Right lobe of liver (tissue), 4 donors: Measurements from ENCODE around the gene CA9.

Source experiments
- POLR2A ChIP-seq: fragments of 450-650 bp; IDR thresholded peaks from one replicate; pipeline ENCODE4 v1.6.1; 2017; ENCODE audit warnings: antibody characterized with exemption, mild to moderate bottlenecking
- TF ChIP-seq, protein P1 (sequence below), 4 donors: fragments of 200-600 bp in 3 of 4; fragments of 450-650 bp in 1 of 4; IDR thresholded peaks; one replicate each; pipeline versions ENCODE4 v1.5.1 to v1.8.0; 2016 to 2022; ENCODE audit warnings: antibody characterized with exemption in 4 of 4, mild to moderate bottlenecking in 2 of 4
- donor health status: DM: no; HTN: no; CAD: no.
- donor health status: DM: no; HTN: no; CAD: no.
- donor health status: DM: no; HTN: yes; CAD: no.

DNA sequence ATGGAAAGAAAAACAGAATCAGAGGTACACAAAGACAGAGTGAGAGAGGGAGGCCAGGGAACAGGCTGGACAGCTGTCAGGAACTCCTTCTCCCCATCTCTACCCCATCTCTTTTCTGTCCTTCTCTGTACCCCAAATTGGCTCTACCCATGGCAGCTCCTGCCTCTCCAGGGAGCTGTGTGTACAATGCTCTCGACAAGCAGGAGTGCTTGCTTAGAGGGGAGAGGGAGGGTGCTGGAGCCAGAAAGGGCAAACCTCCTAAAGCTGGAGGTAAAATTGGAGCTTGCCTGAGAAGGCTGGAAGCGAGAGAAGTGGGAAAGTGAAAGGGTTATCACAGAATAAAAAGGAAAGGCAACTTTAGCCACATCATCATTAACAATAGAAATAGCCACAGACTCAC, 9.6 kb downstream of the CA9 start:
- TF ChIP-seq, protein P1, sequence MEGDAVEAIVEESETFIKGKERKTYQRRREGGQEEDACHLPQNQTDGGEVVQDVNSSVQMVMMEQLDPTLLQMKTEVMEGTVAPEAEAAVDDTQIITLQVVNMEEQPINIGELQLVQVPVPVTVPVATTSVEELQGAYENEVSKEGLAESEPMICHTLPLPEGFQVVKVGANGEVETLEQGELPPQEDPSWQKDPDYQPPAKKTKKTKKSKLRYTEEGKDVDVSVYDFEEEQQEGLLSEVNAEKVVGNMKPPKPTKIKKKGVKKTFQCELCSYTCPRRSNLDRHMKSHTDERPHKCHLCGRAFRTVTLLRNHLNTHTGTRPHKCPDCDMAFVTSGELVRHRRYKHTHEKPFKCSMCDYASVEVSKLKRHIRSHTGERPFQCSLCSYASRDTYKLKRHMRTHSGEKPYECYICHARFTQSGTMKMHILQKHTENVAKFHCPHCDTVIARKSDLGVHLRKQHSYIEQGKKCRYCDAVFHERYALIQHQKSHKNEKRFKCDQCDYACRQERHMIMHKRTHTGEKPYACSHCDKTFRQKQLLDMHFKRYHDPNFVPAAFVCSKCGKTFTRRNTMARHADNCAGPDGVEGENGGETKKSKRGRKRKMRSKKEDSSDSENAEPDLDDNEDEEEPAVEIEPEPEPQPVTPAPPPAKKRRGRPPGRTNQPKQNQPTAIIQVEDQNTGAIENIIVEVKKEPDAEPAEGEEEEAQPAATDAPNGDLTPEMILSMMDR (IDR thresholded peaks at IDR 0.05), result no peak
- TF ChIP-seq POLR2A, result no peak
